22Rv1 (cell line): Measurements from ENCODE around the gene MYO15B.

Experiments
- CTCF ChIP-seq: fragments of 450-650 bp; IDR thresholded peaks from 2 replicates; pipeline ENCODE4 v1.5.1; 2017; ENCODE audit warnings: mild to moderate bottlenecking
- ZFX ChIP-seq: fragments of 450-650 bp; IDR thresholded peaks from 2 replicates; pipeline ENCODE4 v1.6.1; 2017; ENCODE audit warnings: antibody characterized with exemption, borderline replicate concordance

- no peak for TF ChIP-seq ZFX
- no peak for TF ChIP-seq CTCF
Observed at GRCh38 chr17:75589919-75590303, 2.3 kb downstream of the MYO15B start.
